GM18909 (cell line): ENCODE measurements around the gene ASPN.
"Not testable (repeated sequence)": the region's sequence is repeated elsewhere in the genome, so short reads cannot be mapped to it uniquely, and the experiment has no call there.

Source experiments
- ATAC-seq: cut with Tn5 transposase; IDR thresholded peaks from one replicate; pipeline ENCODE4 v1.9.1; 2021; ENCODE audit warnings: mild to moderate bottlenecking; ENCODE audit not compliant: unreplicated experiment, poor library complexity

ASPN gene

GRCh38 chr9:92424340-92424739 is 58.0 kb downstream of the ASPN start, which contains the start of gene OMD:
Gene OMD, minus strand, starts transcription at chr9:92424471. Its CDS starts 6,913 bp downstream, at chr9:92417558.
- no peak for ATAC-seq

- ATAC-seq = no peak
Observed at GRCh38 chr9:92423612-92424011, 58.7 kb downstream of the ASPN start.

- ATAC-seq = no peak
Observed at GRCh38 chr9:92422611-92423338, 59.5 kb downstream of the ASPN start.

GRCh38 chr9:92414566-92414965 is 67.7 kb downstream of the ASPN start:
- ATAC-seq = no peak

- ATAC-seq = not testable (repeated sequence)
Observed at GRCh38 chr9:92411157-92411556, 71.1 kb downstream of the ASPN start.

GRCh38 chr9:92408747-92409478 is 73.4 kb downstream of the ASPN start:
- ATAC-seq = no peak

- ATAC-seq = no peak
Observed at GRCh38 chr9:92407818-92408217, 74.5 kb downstream of the ASPN start.

GRCh38 chr9:92406477-92406876 is 75.8 kb downstream of the ASPN start:
- ATAC-seq = peak; percentile 58
